Endodermal cell (in vitro differentiated cells): ENCODE data around the gene FERMT3. TPM values are rescaled to one million over a fixed set of nuclear protein-coding genes. Genes with fewer than 3 reads are reported as not detected.

Source experiments
- DNase-seq: peaks from one replicate; pipeline ENCODE4 v3.0.0-alpha.2; 2017
- H3K27ac ChIP-seq: 2 replicates; pipeline ENCODE4 v1.5.1; 2013; ENCODE audit warnings: mild to moderate bottlenecking, low read depth, low read length, moderate library complexity
- H3K27me3 ChIP-seq: 2 replicates; pipeline ENCODE4 v1.6.1; 2013; ENCODE audit warnings: mild to moderate bottlenecking, low read length, moderate library complexity; ENCODE audit not compliant: insufficient read depth, control insufficient read depth, poor library complexity, severe bottlenecking
- H3K36me3 ChIP-seq: 2 replicates; pipeline ENCODE4 v1.7.0; 2013; ENCODE audit warnings: mild to moderate bottlenecking, low read length, moderate library complexity; ENCODE audit not compliant: control insufficient read depth, insufficient read depth
- H3K4me1 ChIP-seq: one replicate; pipeline ENCODE4 v1.7.0; 2013; ENCODE audit warnings: low read length; ENCODE audit not compliant: control insufficient read depth, insufficient read depth
- H3K4me3 ChIP-seq: 2 replicates; pipeline ENCODE4 v1.5.1; 2013; ENCODE audit warnings: mild to moderate bottlenecking, low read length, moderate library complexity
- H3K9ac ChIP-seq: 2 replicates; pipeline ENCODE4 v1.6.1; 2013; ENCODE audit warnings: mild to moderate bottlenecking, low read length, moderate library complexity; ENCODE audit not compliant: poor library complexity, severe bottlenecking; ENCODE audit errors: extremely low read depth
- H3K9me3 ChIP-seq: 2 replicates; pipeline ENCODE4 v1.6.1; 2013; ENCODE audit warnings: mild to moderate bottlenecking, low read length, moderate library complexity; ENCODE audit not compliant: control insufficient read depth
- H3K27ac Mint-ChIP-seq: 2 replicates; pipeline ENCODE4 v1.8.0; 2020; ENCODE audit warnings: mixed read lengths
- H3K27me3 Mint-ChIP-seq: 2 replicates; pipeline ENCODE4 v1.8.0; 2021; ENCODE audit warnings: mild to moderate bottlenecking, mixed read lengths; ENCODE audit not compliant: insufficient read depth
- H3K36me3 Mint-ChIP-seq: 2 replicates; pipeline ENCODE4 v1.8.0; 2020; ENCODE audit warnings: low read depth, mixed read lengths
- H3K4me1 Mint-ChIP-seq: 2 replicates; pipeline ENCODE4 v1.8.0; 2020; ENCODE audit warnings: mixed read lengths
- H3K4me3 Mint-ChIP-seq: 2 replicates; pipeline ENCODE4 v1.8.0; 2020; ENCODE audit warnings: mild to moderate bottlenecking, moderate library complexity, mixed read lengths
- H3K9me3 Mint-ChIP-seq: 2 replicates; pipeline ENCODE4 v1.8.0; 2020; ENCODE audit warnings: mild to moderate bottlenecking, mixed read lengths
- CTCF ChIP-seq: fragments of 200-600 bp; sonication (generic); conservative IDR thresholded peaks from 2 replicates; pipeline ENCODE4 v1.5.0; 2021; ENCODE audit warnings: antibody characterized with exemption, mild to moderate bottlenecking
- WGBS, 2 experiments: methylation state at CpG; one replicate each; pipeline versions ENCODE4 v1.1.5 to v1.1.7; 2013; ENCODE audit warnings: missing lambda C conversion rate in 2 of 2, mixed read lengths in 1 of 2; ENCODE audit not compliant: insufficient coverage in 1 of 2, insufficient read length in 1 of 2; 5-methylcytosine and 5-hydroxymethylcytosine counted together
- total RNA-seq, 2 donors: library from RNA; stranded (reverse); fragmentation: NEBNext Ultra II Directional in 1 of 2; extraction: Animal tissue kit (Norgen Biotek cat#: 25700) in 1 of 2; gene quantifications; 2 replicates in 1 of 2; 3 replicates in 1 of 2; pipeline ENCODE4 v1.2.1, GENCODE V29; 2021

The FERMT3 gene
- total RNA-seq, 2 donors from 2014 or later = 4.2 to 5.3 TPM

DNA sequence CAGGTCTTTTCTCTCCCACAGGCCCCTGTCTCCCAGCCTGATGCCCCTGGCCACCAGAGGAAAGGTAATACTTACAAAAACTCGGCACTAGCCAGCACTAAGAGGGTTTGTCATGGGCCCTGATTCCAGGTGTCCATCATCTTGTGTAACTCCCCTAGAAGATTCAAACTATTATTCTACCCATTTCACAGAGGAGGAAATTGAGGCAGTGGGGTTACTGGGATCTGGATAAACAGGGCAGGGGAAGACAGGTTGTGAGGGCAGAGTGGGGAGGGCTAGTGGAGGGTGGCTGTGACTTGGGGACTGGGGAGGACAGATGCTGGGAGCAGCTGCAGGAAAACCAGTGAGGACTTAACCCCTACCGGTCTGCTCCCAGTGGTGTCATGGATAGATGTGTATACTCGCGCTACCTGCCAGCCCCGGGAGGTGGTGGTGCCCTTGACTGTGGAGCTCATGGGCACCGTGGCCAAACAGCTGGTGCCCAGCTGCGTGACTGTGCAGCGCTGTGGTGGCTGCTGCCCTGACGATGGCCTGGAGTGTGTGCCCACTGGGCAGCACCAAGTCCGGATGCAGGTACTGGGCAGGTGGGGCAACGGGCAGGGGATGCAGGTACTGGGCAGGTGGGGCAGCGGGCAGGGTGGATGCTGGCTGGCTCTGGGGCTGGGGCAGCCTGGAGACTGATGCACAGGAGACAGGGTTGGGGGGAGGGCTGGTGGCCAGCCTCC, 29.1 kb downstream of the FERMT3 start:
- DNase-seq = no peak
- Histone ChIP-seq H3K9me3 (no peaks in the 10 kb centered on the region), H3K4me3 (peak overlapping the region; percentile 81), H3K4me1 (no peaks in the 10 kb centered on the region), H3K36me3 (peaks cover 9% of the 10 kb centered on the region), H3K27ac (no peak overlapping the region), H3K9ac (no peak overlapping the region), H3K27me3 (no peaks in the 10 kb centered on the region)
- Mint-ChIP-seq H3K4me3 (peak overlapping the region; percentile 68), H3K27me3 (peaks cover 6% of the 10 kb centered on the region), H3K4me1 (peaks cover 12% of the 10 kb centered on the region), H3K27ac (no peak overlapping the region), H3K9me3 (no peaks in the 10 kb centered on the region), H3K36me3 (peaks cover 18% of the 10 kb centered on the region)
- TF ChIP-seq CTCF = no peak
- WGBS, 2 experiments = 93% methylated on average over 6 to 12 of the region's 12 CpGs

DNA sequence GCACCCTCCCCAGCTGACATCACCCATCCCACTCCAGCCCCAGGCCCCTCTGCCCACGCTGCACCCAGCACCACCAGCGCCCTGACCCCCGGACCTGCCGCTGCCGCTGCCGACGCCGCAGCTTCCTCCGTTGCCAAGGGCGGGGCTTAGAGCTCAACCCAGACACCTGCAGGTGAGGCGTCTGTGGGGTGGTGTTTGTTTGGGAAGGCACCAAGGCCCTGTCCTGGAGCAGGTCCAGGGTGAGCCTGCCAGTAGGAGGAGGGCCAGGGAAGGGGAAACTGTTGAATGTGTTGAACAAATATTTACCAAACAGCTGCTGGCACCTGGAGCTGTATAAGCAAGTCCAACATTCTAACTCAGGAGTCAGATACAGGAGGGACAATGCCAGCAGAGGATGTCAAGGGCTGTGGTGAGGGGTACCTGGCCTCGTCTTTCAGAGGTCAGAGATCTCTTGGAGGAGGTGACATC, 31.0 kb downstream of the FERMT3 start:
- 83 to 94% methylated on average over 2 to 12 of the region's 12 CpGs for WGBS, 2 experiments
- TF ChIP-seq CTCF = no peak
- Mint-ChIP-seq H3K36me3 (peaks cover 18% of the 10 kb centered on the region), H3K27me3 (peaks cover 1% of the 10 kb centered on the region), H3K4me3 (no peak overlapping the region), H3K4me1 (peaks cover 13% of the 10 kb centered on the region), H3K27ac (no peak overlapping the region), H3K9me3 (no peaks in the 10 kb centered on the region)
- no peak overlapping the region for H3K9ac ChIP-seq
- DNase-seq = no peak
- no peak overlapping the region for H3K4me3 ChIP-seq
- no peaks in the 10 kb centered on the region for H3K4me1 ChIP-seq
- peaks cover 10% of the 10 kb centered on the region for H3K36me3 ChIP-seq
- H3K27me3 ChIP-seq = no peaks in the 10 kb centered on the region
- no peaks in the 10 kb centered on the region for H3K9me3 ChIP-seq
- H3K27ac ChIP-seq = no peak overlapping the region

DNA sequence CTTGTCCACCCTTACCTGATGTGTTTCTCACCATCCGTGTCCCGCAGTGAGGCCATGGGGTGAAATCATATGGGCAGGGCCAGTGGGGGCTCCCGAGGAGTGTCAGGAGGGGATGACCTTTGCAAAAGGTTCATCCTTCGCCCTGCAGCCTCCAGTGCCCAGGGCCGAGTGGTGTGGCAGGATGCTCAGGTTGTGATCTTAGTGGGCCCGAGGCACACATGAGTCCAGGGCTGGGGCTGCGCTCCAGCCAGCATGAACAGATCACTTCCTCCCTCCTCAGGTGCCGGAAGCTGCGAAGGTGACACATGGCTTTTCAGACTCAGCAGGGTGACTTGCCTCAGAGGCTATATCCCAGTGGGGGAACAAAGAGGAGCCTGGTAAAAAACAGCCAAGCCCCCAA, 31.6 kb downstream of the FERMT3 start:
- Histone ChIP-seq H3K27me3 (no peaks in the 10 kb centered on the region), H3K4me1 (no peaks in the 10 kb centered on the region), H3K4me3 (no peak overlapping the region), H3K36me3 (peaks cover 16% of the 10 kb centered on the region), H3K27ac (no peak overlapping the region), H3K9ac (no peak overlapping the region), H3K9me3 (no peaks in the 10 kb centered on the region)
- DNase-seq = no peak
- Mint-ChIP-seq H3K9me3 (no peaks in the 10 kb centered on the region), H3K36me3 (peaks cover 21% of the 10 kb centered on the region), H3K27ac (no peak overlapping the region), H3K4me3 (no peak overlapping the region), H3K4me1 (peaks cover 13% of the 10 kb centered on the region), H3K27me3 (no peaks in the 10 kb centered on the region)
- WGBS, 2 experiments = 95 to 100% methylated on average over 9 of the region's 9 CpGs
- TF ChIP-seq CTCF = no peak
